ENCODE results near the gene LRRC43. TPM values are rescaled to one million over a fixed set of nuclear protein-coding genes. Genes with fewer than 3 reads are reported as not detected.

The LRRC43 gene
- total RNA-seq, 1 experiment from 2014 or later: 0.46 TPM

- H3K23ac ChIP-seq (ENCODE audit: insufficient read length, low read depth, low read length): no peak overlapping the region
- H3T11ph ChIP-seq (ENCODE audit: low read length): no peak overlapping the region
- no peak overlapping the region for H2BK5ac ChIP-seq (ENCODE audit: insufficient read length, low read length)
- Mint-ChIP-seq H3K9me3 (no peaks in the 10 kb centered on the region; a peak in 1 of 5 replicates), H3K4me3 (no peak overlapping the region), H3K27me3 (ENCODE audit: low read depth) (no peaks in the 10 kb centered on the region), H3K36me3 (ENCODE audit: insufficient read depth in 1 of 3, low read depth in 3 of 3) (peaks cover 11 to 60% (median 40%) of the 10 kb centered on the region in 3 experiments), H3K27ac (0 out of 7 replicates have a peak overlapping the region, but pooled peaks of 1 of the 3 experiments have one; percentile 13), H3K4me1 (no peaks in the 10 kb centered on the region)
- no peak overlapping the region for H2BK15ac ChIP-seq (ENCODE audit: low read depth, low read length)
- H2AK5ac ChIP-seq (ENCODE audit: insufficient read length, low read length): no peak overlapping the region
- H2BK120ac ChIP-seq (ENCODE audit: low read depth, low read length, poor library complexity, severe bottlenecking): no peak overlapping the region
- H2AFZ ChIP-seq (ENCODE audit: low read length): no peak overlapping the region
- no peaks in the 10 kb centered on the region for H4K20me1 ChIP-seq (ENCODE audit: control insufficient read depth, insufficient read depth, insufficient read length)
- H4K91ac ChIP-seq (ENCODE audit: insufficient read length, low read depth, low read length): no peak overlapping the region
- H3K27me3 ChIP-seq (ENCODE audit: insufficient read depth, low read length): no peaks in the 10 kb centered on the region
- H3K23me2 ChIP-seq (ENCODE audit: insufficient read length, low read depth, low read length, poor library complexity, severe bottlenecking): no peaks in the 10 kb centered on the region
- no peaks in the 10 kb centered on the region for H3K9me3 ChIP-seq (ENCODE audit: control insufficient read depth, low read depth, low read length)
- no peak overlapping the region for H3K9ac ChIP-seq (ENCODE audit: extremely low read depth, insufficient read length, low read length)
- H3K56ac ChIP-seq (ENCODE audit: insufficient read length, low read depth, low read length): no peak overlapping the region
- no peak overlapping the region for H4K8ac ChIP-seq (replicated peaks; ENCODE audit: insufficient read length, low read depth, low read length)
- no peak overlapping the region for H4K5ac ChIP-seq (ENCODE audit: insufficient read length, low read depth, low read length)
- H3K27ac ChIP-seq (ENCODE audit: insufficient read length, low read depth, low read length): no peak overlapping the region
- H3K18ac ChIP-seq (ENCODE audit: insufficient read length, low read depth, low read length): no peak overlapping the region
- H3K79me2 ChIP-seq (ENCODE audit: insufficient read depth, low read length): no peaks in the 10 kb centered on the region
- H2BK12ac ChIP-seq (ENCODE audit: insufficient read length, low read depth, low read length): no peak overlapping the region
- H3K4me2 ChIP-seq (ENCODE audit: insufficient read depth, insufficient read length, low read length): no peak overlapping the region
- TF ChIP-seq CTCF (conservative IDR thresholded peaks at IDR 0.05): no peak
- no peak for DNase-seq
- WGBS (ENCODE audit: extremely low coverage, insufficient read length, low lambda C conversion rate): no CpG with 5 or more reads among the region's 7 CpGs
- no peak overlapping the region for H3K14ac ChIP-seq (ENCODE audit: insufficient read depth, low read length)
- H2BK20ac ChIP-seq (ENCODE audit: low read depth, low read length, poor library complexity, severe bottlenecking): no peak overlapping the region
- no peaks in the 10 kb centered on the region for H3K79me1 ChIP-seq (ENCODE audit: insufficient read depth, low read depth, low read length, poor library complexity, severe bottlenecking)
- H3K4ac ChIP-seq (ENCODE audit: low read depth, low read length): no peak overlapping the region
- no peaks in the 10 kb centered on the region for H3K4me1 ChIP-seq (ENCODE audit: insufficient read depth, low read length)
These were observed 52.8 kb downstream of the LRRC43 start for GRCh38 chr12:122235741-122236140.
